HCT116 (cell line): ENCODE measurements around the gene EVA1A.

ENCODE experiments used
- CEBPB ChIP-seq: IDR thresholded peaks from 2 replicates; pipeline ENCODE4 v1.6.1; 2012; ENCODE audit warnings: low read depth
- CTCF ChIP-seq, 3 experiments: fragments of 200-600 bp in 1 of 3; sonication (generic) in 1 of 3; IDR thresholded peaks in 2 of 3; conservative IDR thresholded peaks in 1 of 3; 2 replicates each; pipeline ENCODE4 v1.5.1; 2012 to 2017; ENCODE audit warnings: low read depth in 2 of 3, low read length in 2 of 3, antibody characterized with exemption in 1 of 3, borderline replicate concordance in 1 of 3, control low read depth in 1 of 3, mild to moderate bottlenecking in 1 of 3, mixed read lengths in 1 of 3, mixed run types in 1 of 3, moderate library complexity in 1 of 3; ENCODE audit not compliant: insufficient read depth in 1 of 3
- EGR1 ChIP-seq: IDR thresholded peaks from 2 replicates; pipeline ENCODE4 v1.6.1; 2012; ENCODE audit warnings: low read depth
- ELF1 ChIP-seq: IDR thresholded peaks from 2 replicates; pipeline ENCODE4 v1.6.1; 2012; ENCODE audit warnings: low read depth, borderline replicate concordance
- EZH2 ChIP-seq: fragments of 200-600 bp; sonication (generic); IDR thresholded peaks from 2 replicates; pipeline ENCODE4 v1.6.1; 2017; ENCODE audit warnings: antibody characterized with exemption, mixed run types
- MAX ChIP-seq: IDR thresholded peaks from 2 replicates; pipeline ENCODE4 v1.6.1; 2012
- POLR2A ChIP-seq: IDR thresholded peaks from 2 replicates; pipeline ENCODE4 v1.7.0; 2011; ENCODE audit warnings: borderline replicate concordance; ENCODE audit not compliant: insufficient read depth, insufficient read length; ENCODE audit errors: extremely low read depth
- POLR2AphosphoS5 ChIP-seq: IDR thresholded peaks from 2 replicates; pipeline ENCODE4 v1.6.1; 2011; ENCODE audit warnings: mild to moderate bottlenecking, low read depth, low read length, moderate library complexity
- RAD21 ChIP-seq: IDR thresholded peaks from 2 replicates; pipeline ENCODE4 v1.6.1; 2012; ENCODE audit warnings: low read depth, mild to moderate bottlenecking
- SIN3A ChIP-seq: IDR thresholded peaks from 2 replicates; pipeline ENCODE4 v1.6.1; 2012; ENCODE audit warnings: low read depth
- SP1 ChIP-seq: IDR thresholded peaks from 2 replicates; pipeline ENCODE4 v1.6.1; 2012; ENCODE audit warnings: low read depth
- TCF7L2 ChIP-seq: IDR thresholded peaks from 2 replicates; pipeline ENCODE4 v1.7.0; 2011; ENCODE audit warnings: borderline replicate concordance, inconsistent platforms; ENCODE audit not compliant: insufficient read depth, insufficient read length; ENCODE audit errors: extremely low read depth

GRCh38 chr2:75493230-75493629 lies 67.5 kb downstream of the EVA1A start:
- TF ChIP-seq EZH2, result no peak
- no peak for TF ChIP-seq CTCF (IDR thresholded peaks at IDR 0.05 in 2 of 3, conservative IDR thresholded peaks at IDR 0.05 in 1 of 3; ENCODE audit: borderline replicate concordance in 1 of 3, insufficient read depth in 1 of 3, low read depth in 2 of 3, low read length in 2 of 3)
- TF ChIP-seq CEBPB, result no peak
- no peak for TF ChIP-seq SP1
- no peak for TF ChIP-seq MAX
- TF ChIP-seq POLR2A, result no peak
- no peak for TF ChIP-seq POLR2AphosphoS5
- TF ChIP-seq RAD21, result no peak
- no peak for TF ChIP-seq TCF7L2
- TF ChIP-seq ELF1, result no peak
- no peak for TF ChIP-seq SIN3A
- TF ChIP-seq EGR1, result no peak
